NCI-H748 (cell line): ENCODE data around the gene FAM90A26.
"Not testable (repeated sequence)": the region's sequence is repeated elsewhere in the genome, so short reads cannot be mapped to it uniquely, and the experiment has no call there.

Source experiments
- DNase-seq: peaks from one replicate; lab custom pipeline; 2025; ENCODE audit not compliant: unreplicated experiment; lab: John Stamatoyannopoulos, UW

The FAM90A26 gene

GRCh38 chr4:9155101-9155886 lies 14.9 kb upstream of the FAM90A26 start:
- not testable (repeated sequence) for DNase-seq

- DNase-seq: not testable (repeated sequence)
These were observed 11.8 kb upstream of the FAM90A26 start for GRCh38 chr4:9158392-9158791.

- not testable (repeated sequence) for DNase-seq
These were observed 10.2 kb upstream of the FAM90A26 start for GRCh38 chr4:9160046-9160445.

- DNase-seq: not testable (repeated sequence)
These were observed 4.2 kb upstream of the FAM90A26 start for GRCh38 chr4:9165990-9166389.

- not testable (repeated sequence) for DNase-seq
These were observed 40.1 kb downstream of the FAM90A26 start, which contains the start of gene USP17L10 for GRCh38 chr4:9210357-9210756. Gene USP17L10 (plus strand): TSS chr4:9210657. CDS start chr4:9210657, 0 bp downstream.

- not testable (repeated sequence) for DNase-seq
These were observed 44.5 kb downstream of the FAM90A26 start for GRCh38 chr4:9214701-9215100.

GRCh38 chr4:9215105-9215504 lies 44.9 kb downstream of the FAM90A26 start, which contains the start of gene USP17L11:
Gene USP17L11 (plus strand): TSS chr4:9215405. CDS start chr4:9215405, 0 bp downstream.
- DNase-seq: not testable (repeated sequence)

GRCh38 chr4:9219852-9220251 lies 49.6 kb downstream of the FAM90A26 start, which contains the start of gene USP17L12:
Gene USP17L12 (plus strand): TSS chr4:9220152. CDS start chr4:9220152, 0 bp downstream.
- not testable (repeated sequence) for DNase-seq

GRCh38 chr4:9224596-9224995 lies 54.4 kb downstream of the FAM90A26 start, which contains the start of gene USP17L13:
Gene USP17L13 (plus strand): TSS chr4:9224896. CDS start chr4:9224896, 0 bp downstream.
- DNase-seq: not testable (repeated sequence)
